Neural progenitor cell (in vitro differentiated cells): ENCODE data around the gene CDH12.

Source experiments
- CTCF ChIP-seq: fragments of 200-600 bp; sonication (generic); IDR thresholded peaks from 2 replicates; pipeline ENCODE4 v1.5.1; 2017; ENCODE audit warnings: antibody characterized with exemption, mild to moderate bottlenecking
- EZH2 ChIP-seq: fragments of 200-600 bp; sonication (generic); IDR thresholded peaks from 2 replicates; pipeline ENCODE4 v1.6.1; 2017; ENCODE audit warnings: antibody characterized with exemption, mild to moderate bottlenecking, moderate library complexity
- EZH2phosphoT487 ChIP-seq: fragments of 200-600 bp; sonication (generic); IDR thresholded peaks from 2 replicates; pipeline ENCODE4 v1.6.1; 2017; ENCODE audit warnings: antibody characterized with exemption

GRCh38 chr5:22736443-22737003, 116.6 kb downstream of the CDH12 start:
- TF ChIP-seq CTCF = no peak
- no peak for TF ChIP-seq EZH2
- no peak for TF ChIP-seq EZH2phosphoT487
